GM10248 (cell line): ENCODE data around the gene AGPAT2.

Experiments used
- CTCF ChIA-PET: fragments of 300-600 bp; sonication (Branson Sonifier 250); formaldehyde crosslinking; extraction: SDS; loops from one replicate; lab custom pipeline; 2021; ENCODE audit warnings: antibody characterized with exemption; lab: Yijun Ruan, JAX
- POLR2A ChIA-PET: fragments of 350-650 bp; sonication (Branson Sonifier 250); formaldehyde crosslinking; extraction: SDS; loops from one replicate; lab custom pipeline; 2020; ENCODE audit warnings: antibody characterized with exemption; lab: Yijun Ruan, JAX
- DNase-seq: peaks from one replicate; pipeline ENCODE4 v3.0.0; 2012; ENCODE audit errors: extremely low spot score
- CTCF ChIP-seq: IDR thresholded peaks from 2 replicates; pipeline ENCODE4 v1.5.1; 2012; ENCODE audit warnings: mild to moderate bottlenecking, low read depth; ENCODE audit errors: extremely low read depth, missing control alignments, control extremely low read depth

The AGPAT2 gene

GRCh38 chr9:136691316-136692184 lies 4.3 kb upstream of the AGPAT2 start:
- no peak for DNase-seq
- CTCF ChIA-PET = no interaction called here
- no peak for TF ChIP-seq CTCF
- POLR2A ChIA-PET = no interaction called here

- CTCF ChIA-PET = interaction anchor here (1.6 kb wide), 1 partner anchor 19 kb away, joined by 7 read pairs; no protein-coding TSS in a partner anchor
- DNase-seq = no peak
- POLR2A ChIA-PET = no interaction called here
- no peak for TF ChIP-seq CTCF
These were observed 3.6 kb upstream of the AGPAT2 start for GRCh38 chr9:136690806-136691261.

DNA sequence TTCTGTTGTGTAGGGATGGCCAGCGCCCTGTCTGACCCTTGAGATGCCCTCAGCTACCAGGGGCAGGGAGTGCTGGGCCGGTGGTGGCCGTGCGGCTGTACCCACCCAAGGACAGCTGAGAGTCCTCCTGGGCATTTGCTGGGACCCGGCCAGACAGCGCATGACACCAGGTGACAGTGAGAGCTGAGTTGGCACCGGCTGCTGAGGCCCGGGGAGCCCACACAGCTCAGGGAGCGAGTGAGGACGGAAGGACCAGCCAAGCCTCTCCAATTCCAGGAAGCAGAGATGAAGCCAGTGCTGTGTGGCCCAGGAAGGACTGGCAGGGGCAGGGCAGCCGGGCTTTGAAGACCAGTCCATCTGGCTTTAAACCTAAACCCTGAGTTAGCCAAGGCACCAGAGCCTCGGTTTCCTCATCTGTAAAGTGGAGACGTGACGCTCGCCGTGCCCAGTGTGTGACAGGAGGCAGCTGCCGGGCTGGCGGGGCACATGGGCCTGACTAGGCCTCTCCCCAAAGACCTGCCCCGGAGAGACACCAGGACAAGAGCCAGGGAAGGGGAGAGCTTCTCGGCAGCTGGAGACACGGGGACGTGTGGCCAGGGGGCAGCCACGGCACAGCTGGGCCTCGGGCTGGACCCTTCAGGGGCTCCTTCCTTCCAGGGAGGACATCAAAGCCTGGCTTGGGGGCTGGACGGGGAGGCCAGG lies 3.0 kb upstream of the AGPAT2 start:
- POLR2A ChIA-PET = interaction anchor here (0.6 kb wide), 1 partner anchor 25 kb away, joined by 3 read pairs; no protein-coding TSS in a partner anchor
- no peak for TF ChIP-seq CTCF
- no peak for DNase-seq
- CTCF ChIA-PET = interaction anchor here (1.6 kb wide), 1 partner anchor 19 kb away, joined by 7 read pairs; no protein-coding TSS in a partner anchor

DNA sequence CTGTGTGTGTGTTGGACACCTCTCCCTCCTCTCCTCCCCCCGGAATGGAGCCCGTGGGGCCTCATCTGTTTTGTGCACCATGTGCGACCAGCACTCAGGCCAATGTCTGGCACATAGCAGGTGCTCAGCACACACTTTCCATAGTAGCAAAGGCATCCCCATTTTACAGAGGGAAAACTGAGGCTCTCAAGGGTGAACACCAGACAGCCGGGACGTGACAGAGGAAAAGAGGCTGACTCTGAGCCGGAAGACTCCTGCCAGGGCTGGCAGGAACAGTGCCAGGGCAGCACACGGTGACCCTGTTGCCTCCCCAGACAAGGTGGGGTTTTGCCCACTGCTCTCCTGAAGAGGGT lies 1.8 kb upstream of the AGPAT2 start:
- no peak for DNase-seq
- ChIA-PET POLR2A (no interaction called here), CTCF (interaction anchor here (1.5 to 1.9 kb wide), 2 partner anchors 18 to 77 kb away, joined by 4 to 5 read pairs; no protein-coding TSS in a partner anchor)
- no peak for TF ChIP-seq CTCF

GRCh38 chr9:136688274-136689107 lies 1.2 kb upstream of the AGPAT2 start:
- peak; percentile 73 for DNase-seq
- ChIA-PET CTCF (interaction anchor here (1.5 to 1.9 kb wide), 3 partner anchors 9 to 78 kb away, joined by 4 to 5 read pairs (median 4); no protein-coding TSS in a partner anchor), POLR2A (interaction anchor here (0.6 to 0.7 kb wide), 2 partner anchors 14 to 40 kb away, joined by 4 to 5 read pairs; no protein-coding TSS in a partner anchor)
- no peak for TF ChIP-seq CTCF
